ENCODE results near the gene AP5S1. TPM values are rescaled to one million over a fixed set of nuclear protein-coding genes. Genes with fewer than 3 reads are reported as not detected.

AP5S1 gene
- polyA plus RNA-seq, 1 of the 3 experiments (the other 2 are of a cell fraction) = 10.3 TPM

- WGBS (ENCODE audit: low lambda C conversion rate) = 93% methylated on average over 6 of the region's 6 CpGs
- Histone ChIP-seq H3K27me3 (ENCODE audit: insufficient read depth) (no peaks in the 10 kb centered on the region), H3K9me2 (no peaks in the 10 kb centered on the region), H3K4me1 (ENCODE audit: control insufficient read depth in 1 of 2, insufficient read depth in 2 of 2, low read depth in 1 of 2, low read length in 1 of 2) (peaks cover 27 to 33% of the 10 kb centered on the region in 2 experiments; a peak in 3 of 4 replicates), H2AFZ (ENCODE audit: low read depth) (no peak overlapping the region), H3K4me2 (peak overlapping the region; percentile 96), H3K4me3 (ENCODE audit: low read depth in 2 of 2, low read length in 1 of 2) (peak overlapping the region; percentile 63 to 74), H3K36me3 (replicated peaks in 1 of 2; ENCODE audit: control insufficient read depth in 1 of 2, insufficient read depth in 2 of 2, low read length in 1 of 2) (peaks cover 7 to 9% of the 10 kb centered on the region in 2 experiments), H3K27ac (ENCODE audit: low read depth in 2 of 2, low read length in 1 of 2) (no peak overlapping the region; a peak in 1 of 4 replicates), H4K20me1 (ENCODE audit: insufficient read depth) (peaks cover 45% of the 10 kb centered on the region), H3K9ac (peak overlapping the region; percentile 71; the same call in 1 of the 2 replicates), H3F3A (replicated peaks; ENCODE audit: insufficient read depth) (peaks cover 15% of the 10 kb centered on the region), H3K9me3 (no peaks in the 10 kb centered on the region), H3K79me2 (ENCODE audit: insufficient read depth) (peaks cover 40% of the 10 kb centered on the region)
- ChIA-PET CTCF (interaction anchor here (0.8 to 6.4 kb wide), 11 partner anchors 9 to 241 kb away, joined by 3 to 161 read pairs (median 10); partner anchors contain the start of genes ADISSP and AP5S1), POLR2A (interaction anchor here (2.3 kb wide), 1 partner anchor 17 kb away, joined by 11 read pairs; the partner anchor contains the start of gene ADISSP)
- no peak for TF ChIP-seq NRF1 (IDR thresholded peaks at IDR 0.05; ENCODE audit: low read depth, low read length)
- no peak for TF ChIP-seq NFIC (IDR thresholded peaks at IDR 0.05; ENCODE audit: borderline replicate concordance)
- no peak for TF ChIP-seq MXI1 (IDR thresholded peaks at IDR 0.05; ENCODE audit: low read depth, low read length)
- TF ChIP-seq, protein P1, sequence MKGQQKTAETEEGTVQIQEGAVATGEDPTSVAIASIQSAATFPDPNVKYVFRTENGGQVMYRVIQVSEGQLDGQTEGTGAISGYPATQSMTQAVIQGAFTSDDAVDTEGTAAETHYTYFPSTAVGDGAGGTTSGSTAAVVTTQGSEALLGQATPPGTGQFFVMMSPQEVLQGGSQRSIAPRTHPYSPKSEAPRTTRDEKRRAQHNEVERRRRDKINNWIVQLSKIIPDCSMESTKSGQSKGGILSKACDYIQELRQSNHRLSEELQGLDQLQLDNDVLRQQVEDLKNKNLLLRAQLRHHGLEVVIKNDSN (IDR thresholded peaks at IDR 0.05; ENCODE audit: borderline replicate concordance, low read depth) = no peak
- no peak for TF ChIP-seq FOXJ3 (CRISPR knock-in tag; IDR thresholded peaks at IDR 0.05)
- no peak for TF ChIP-seq REST (IDR thresholded peaks at IDR 0.05; ENCODE audit: low read depth, low read length)
- TF ChIP-seq CHD2 (IDR thresholded peaks at IDR 0.05; ENCODE audit: low read length, partially characterized antibody) = no peak
- no peak for TF ChIP-seq CTCF (IDR thresholded peaks at IDR 0.05)
- no peak for TF ChIP-seq TAF1 (IDR thresholded peaks at IDR 0.05; ENCODE audit: borderline replicate concordance, low read depth, low read length)
- TF ChIP-seq RFX5 (IDR thresholded peaks at IDR 0.05; ENCODE audit: low read length) = no peak
- TF ChIP-seq RXRA (IDR thresholded peaks at IDR 0.05; ENCODE audit: borderline replicate concordance, low read depth) = no peak
- TF ChIP-seq RAD21 (IDR thresholded peaks at IDR 0.05; ENCODE audit: low read length) = no peak
- TF ChIP-seq RCOR1 (IDR thresholded peaks at IDR 0.05; ENCODE audit: low read length) = no peak
- TF ChIP-seq JUND (IDR thresholded peaks at IDR 0.05) = no peak
- TF ChIP-seq SMC3 (IDR thresholded peaks at IDR 0.05; ENCODE audit: low read depth, low read length) = no peak
- TF ChIP-seq, protein P2, sequence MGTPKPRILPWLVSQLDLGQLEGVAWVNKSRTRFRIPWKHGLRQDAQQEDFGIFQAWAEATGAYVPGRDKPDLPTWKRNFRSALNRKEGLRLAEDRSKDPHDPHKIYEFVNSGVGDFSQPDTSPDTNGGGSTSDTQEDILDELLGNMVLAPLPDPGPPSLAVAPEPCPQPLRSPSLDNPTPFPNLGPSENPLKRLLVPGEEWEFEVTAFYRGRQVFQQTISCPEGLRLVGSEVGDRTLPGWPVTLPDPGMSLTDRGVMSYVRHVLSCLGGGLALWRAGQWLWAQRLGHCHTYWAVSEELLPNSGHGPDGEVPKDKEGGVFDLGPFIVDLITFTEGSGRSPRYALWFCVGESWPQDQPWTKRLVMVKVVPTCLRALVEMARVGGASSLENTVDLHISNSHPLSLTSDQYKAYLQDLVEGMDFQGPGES (IDR thresholded peaks at IDR 0.05; ENCODE audit: low read depth, low read length) = no peak
- no peak for TF ChIP-seq TCF12 (IDR thresholded peaks at IDR 0.05)
- TF ChIP-seq USF2 (IDR thresholded peaks at IDR 0.05; ENCODE audit: borderline replicate concordance, low read depth, low read length) = no peak
- TF ChIP-seq YY1 (IDR thresholded peaks at IDR 0.05; ENCODE audit: low read depth) = no peak
- TF ChIP-seq GATA2 (CRISPR knock-in tag; IDR thresholded peaks at IDR 0.05) = no peak
- no peak for DNase-seq
These were observed 35.5 kb upstream of the AP5S1 start for GRCh38 chr20:3784863-3785239.

Measured in SK-N-SH (cell line).